MG63 (cell line): ENCODE measurements around the gene SYNJ2. TPM values are rescaled to one million over a fixed set of nuclear protein-coding genes. Genes with fewer than 3 reads are reported as not detected.

Experiments
- DNase-seq: peaks from one replicate; pipeline ENCODE4 v3.0.0-alpha.2; 2020
- H3K27me3 ChIP-seq: fragments of 250-450 bp; sonication (Bioruptor Pico); 2 replicates; pipeline ENCODE4 v1.5.1; 2020; ENCODE audit warnings: mild to moderate bottlenecking, moderate library complexity
- H3K36me3 ChIP-seq: fragments of 250-450 bp; sonication (Bioruptor Pico); 2 replicates; pipeline ENCODE4 v1.5.1; 2020; ENCODE audit warnings: mild to moderate bottlenecking, moderate library complexity
- H3K4me3 ChIP-seq: fragments of 250-450 bp; sonication (Bioruptor Pico); 2 replicates; pipeline ENCODE4 v1.5.1; 2020; ENCODE audit warnings: mild to moderate bottlenecking, moderate library complexity
- H3K9me3 ChIP-seq: fragments of 250-450 bp; sonication (Bioruptor Pico); 2 replicates; pipeline ENCODE4 v1.5.1; 2020; ENCODE audit warnings: mild to moderate bottlenecking, moderate library complexity
- total RNA-seq: library from RNA; depleted of rRNA; stranded (reverse); fragments of >200 nt; shearing (Covaris generic); gene quantifications from 2 replicates; pipeline ENCODE4 v1.2.3, GENCODE V29; 2014; ENCODE audit warnings: low replicate concordance

SYNJ2 gene
- total RNA-seq, 1 experiment from 2014 or later, result 35.5 TPM

DNA sequence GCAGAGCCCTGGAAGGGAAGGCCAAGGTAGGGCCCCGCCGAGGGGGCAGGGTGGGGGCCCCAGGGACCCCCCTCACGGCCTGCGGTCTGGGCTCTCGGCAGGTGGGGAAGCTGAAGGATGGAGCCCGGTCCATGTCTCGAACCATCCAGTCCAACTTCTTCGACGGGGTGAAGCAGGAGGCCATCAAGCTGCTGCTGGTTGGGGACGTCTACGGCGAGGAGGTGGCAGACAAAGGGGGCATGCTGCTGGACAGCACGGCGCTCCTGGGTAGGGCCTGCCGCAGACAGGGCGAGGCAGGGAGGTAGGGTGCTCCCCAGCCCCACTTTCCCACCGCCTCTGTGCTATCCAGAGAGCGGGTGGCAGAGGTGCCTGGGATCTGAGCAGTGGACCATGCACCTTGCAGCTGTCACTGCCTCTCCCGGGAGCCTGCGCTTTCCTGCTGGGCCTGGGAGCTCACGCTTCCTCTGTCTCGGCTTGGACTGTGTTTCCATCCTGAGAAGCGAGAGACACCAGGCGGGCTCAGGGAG, 83.1 kb downstream of the SYNJ2 start:
- H3K4me3 ChIP-seq, result no peak overlapping the region
- no peaks in the 10 kb centered on the region; the same call in 1 of the 2 replicates for H3K9me3 ChIP-seq
- H3K27me3 ChIP-seq, result no peaks in the 10 kb centered on the region
- no peak for DNase-seq
- peaks cover 74% of the 10 kb centered on the region for H3K36me3 ChIP-seq

GRCh38 chr6:158066136-158066781, 84.6 kb downstream of the SYNJ2 start:
- H3K36me3 ChIP-seq, result peaks cover 86% of the 10 kb centered on the region
- H3K9me3 ChIP-seq, result no peaks in the 10 kb centered on the region; the same call in 1 of the 2 replicates
- no peak overlapping the region for H3K4me3 ChIP-seq
- DNase-seq, result no peak
- H3K27me3 ChIP-seq, result no peaks in the 10 kb centered on the region

GRCh38 chr6:158067436-158068015, 85.9 kb downstream of the SYNJ2 start:
- Histone ChIP-seq H3K9me3 (no peaks in the 10 kb centered on the region; the same call in 1 of the 2 replicates), H3K4me3 (no peak overlapping the region), H3K27me3 (no peaks in the 10 kb centered on the region), H3K36me3 (peaks cover 86% of the 10 kb centered on the region)
- no peak for DNase-seq

DNA sequence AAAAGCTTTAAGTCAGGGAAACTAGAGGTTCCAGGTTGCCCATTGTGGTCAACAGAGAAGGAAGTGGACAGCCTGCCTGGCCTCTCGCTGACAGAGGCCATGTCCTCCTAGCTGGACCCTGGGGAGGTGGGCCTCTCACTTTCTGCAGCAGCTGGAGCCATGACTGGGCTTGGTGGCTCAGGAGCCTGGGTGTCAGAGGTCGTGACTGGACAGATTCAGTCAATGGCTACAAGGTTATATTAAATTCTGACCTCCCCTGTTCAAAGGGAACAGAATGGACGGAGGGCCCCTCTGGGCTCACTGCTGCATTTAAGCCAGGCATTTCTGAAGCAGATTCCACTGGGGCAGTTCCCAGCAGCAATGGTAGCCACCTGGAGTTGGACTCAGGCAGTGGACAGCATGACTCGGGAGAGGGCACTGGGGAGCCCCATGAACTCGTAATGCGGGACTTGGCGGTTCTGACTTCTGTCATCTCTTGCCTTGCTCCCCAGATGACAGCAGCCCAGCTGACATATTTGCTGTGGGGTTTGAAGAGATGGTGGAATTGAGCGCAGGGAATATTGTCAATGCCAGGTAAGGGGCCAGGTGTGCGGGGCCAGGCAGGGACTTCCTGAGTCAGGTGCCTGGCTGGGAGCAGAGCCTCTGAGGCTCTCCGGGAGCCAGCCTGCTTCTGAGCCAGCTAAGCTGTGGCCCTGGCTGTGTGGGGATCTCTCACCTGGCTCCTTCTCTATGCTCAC, 86.7 kb downstream of the SYNJ2 start:
- H3K36me3 ChIP-seq, result peaks cover 83% of the 10 kb centered on the region
- no peak overlapping the region for H3K4me3 ChIP-seq
- no peaks in the 10 kb centered on the region; the same call in 1 of the 2 replicates for H3K9me3 ChIP-seq
- DNase-seq, result no peak
- H3K27me3 ChIP-seq, result no peaks in the 10 kb centered on the region

GRCh38 chr6:158068893-158069799, 87.5 kb downstream of the SYNJ2 start:
- Histone ChIP-seq H3K27me3 (no peaks in the 10 kb centered on the region), H3K9me3 (no peaks in the 10 kb centered on the region; the same call in 1 of the 2 replicates), H3K36me3 (peaks cover 87% of the 10 kb centered on the region), H3K4me3 (no peak overlapping the region)
- peak; percentile 94 for DNase-seq

DNA sequence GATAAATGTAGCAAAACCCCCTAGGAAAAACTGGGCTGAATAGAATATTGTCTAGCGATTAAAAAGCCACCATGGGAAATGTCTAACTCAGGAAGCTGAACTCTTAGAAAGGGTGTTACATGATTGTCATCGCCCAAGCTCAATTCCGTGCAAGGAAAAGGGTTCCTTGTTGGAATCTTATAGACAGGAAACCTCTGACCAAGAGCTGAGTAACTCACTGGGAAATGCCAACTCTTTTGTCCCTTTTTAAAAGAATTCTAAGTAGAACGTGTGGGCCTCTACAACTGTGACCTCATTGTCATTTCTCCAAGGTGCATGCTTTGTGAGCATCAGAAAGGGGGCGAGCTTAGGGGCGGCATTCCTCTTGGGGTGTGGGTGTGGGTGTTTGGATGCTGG, 88.1 kb downstream of the SYNJ2 start:
- Histone ChIP-seq H3K36me3 (peaks cover 88% of the 10 kb centered on the region), H3K27me3 (no peaks in the 10 kb centered on the region), H3K4me3 (no peak overlapping the region), H3K9me3 (no peaks in the 10 kb centered on the region; the same call in 1 of the 2 replicates)
- DNase-seq, result no peak

GRCh38 chr6:158070513-158070912, 88.8 kb downstream of the SYNJ2 start:
- DNase-seq, result no peak
- H3K27me3 ChIP-seq, result no peaks in the 10 kb centered on the region
- no peaks in the 10 kb centered on the region; the same call in 1 of the 2 replicates for H3K9me3 ChIP-seq
- no peak overlapping the region for H3K4me3 ChIP-seq
- H3K36me3 ChIP-seq, result peaks cover 86% of the 10 kb centered on the region

DNA sequence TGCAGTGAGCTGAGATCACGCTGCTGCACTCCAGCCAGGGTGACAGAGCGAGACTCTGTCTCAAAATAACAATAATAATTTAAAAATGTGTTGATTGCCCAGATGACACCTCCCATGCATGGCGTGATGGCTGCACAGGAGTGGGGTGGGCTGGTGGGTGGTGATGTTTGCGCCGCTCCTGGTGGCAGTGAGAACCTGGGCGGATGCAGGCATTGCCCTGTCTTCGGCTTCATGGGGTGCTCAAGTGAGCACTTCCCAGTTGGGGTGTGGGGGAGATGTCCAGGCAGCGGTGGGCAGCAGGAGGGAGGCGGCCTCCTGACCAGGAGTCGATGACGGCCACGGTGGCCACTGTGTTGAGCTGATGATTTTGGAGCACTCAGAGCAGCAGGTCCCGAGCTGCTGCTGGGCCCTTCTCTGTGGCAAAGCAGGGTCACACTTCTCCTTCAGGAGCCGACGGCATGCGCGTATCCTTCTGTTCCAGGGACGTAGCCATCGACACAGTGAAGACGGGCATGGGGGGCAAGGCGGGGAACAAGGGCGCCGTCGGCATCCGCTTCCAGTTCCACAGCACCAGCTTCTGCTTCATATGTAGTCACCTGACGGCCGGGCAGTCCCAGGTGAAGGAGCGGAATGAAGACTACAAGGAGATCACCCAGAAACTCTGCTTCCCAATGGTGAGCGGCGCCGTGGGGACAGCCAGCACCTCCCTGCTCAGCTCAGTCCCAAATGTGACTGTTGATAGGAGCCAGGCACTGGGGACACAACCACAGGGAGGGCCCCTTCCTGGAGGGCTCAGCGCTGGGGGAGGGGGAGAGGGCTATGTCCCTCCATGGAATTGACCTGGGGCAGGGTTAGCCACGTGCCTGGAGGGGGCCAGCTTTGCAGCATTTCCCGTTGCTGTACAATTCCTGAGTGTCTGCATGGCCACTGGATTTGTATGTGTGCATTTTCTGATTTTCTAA, 89.7 kb downstream of the SYNJ2 start:
- no peak for DNase-seq
- no peaks in the 10 kb centered on the region for H3K27me3 ChIP-seq
- H3K36me3 ChIP-seq, result peaks cover 86% of the 10 kb centered on the region
- H3K9me3 ChIP-seq, result no peaks in the 10 kb centered on the region; the same call in 1 of the 2 replicates
- H3K4me3 ChIP-seq, result no peak overlapping the region

- Histone ChIP-seq H3K9me3 (no peaks in the 10 kb centered on the region; the same call in 1 of the 2 replicates), H3K36me3 (peaks cover 86% of the 10 kb centered on the region), H3K4me3 (no peak overlapping the region), H3K27me3 (no peaks in the 10 kb centered on the region)
- DNase-seq, result peak; percentile 67
Measured at GRCh38 chr6:158072083-158072721, 90.5 kb downstream of the SYNJ2 start.

DNA sequence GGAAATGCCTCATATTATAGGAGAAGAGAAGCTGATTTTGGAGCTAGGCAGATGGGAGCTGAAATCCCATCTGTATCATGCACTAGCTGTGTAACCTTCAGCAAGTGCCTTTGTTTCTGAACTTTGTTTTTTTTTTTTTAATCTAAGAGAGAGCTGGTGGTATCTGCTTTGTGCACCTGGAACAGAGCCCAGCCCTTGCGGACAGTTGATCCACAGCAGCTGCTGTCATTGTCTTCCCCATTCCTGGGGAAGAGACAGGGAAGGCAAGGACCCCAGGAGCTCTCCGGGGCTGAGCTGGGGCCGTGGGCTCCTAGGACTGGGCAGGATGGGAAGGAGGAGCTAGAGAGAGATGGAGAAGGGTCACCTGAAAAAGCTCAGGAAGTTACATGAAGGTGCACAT, 92.1 kb downstream of the SYNJ2 start:
- no peak overlapping the region for H3K4me3 ChIP-seq
- no peak for DNase-seq
- H3K9me3 ChIP-seq, result no peaks in the 10 kb centered on the region; the same call in 1 of the 2 replicates
- H3K36me3 ChIP-seq, result peaks cover 91% of the 10 kb centered on the region
- no peaks in the 10 kb centered on the region for H3K27me3 ChIP-seq

GRCh38 chr6:158076548-158076947, 94.9 kb downstream of the SYNJ2 start:
- no peaks in the 10 kb centered on the region for H3K27me3 ChIP-seq

DNA sequence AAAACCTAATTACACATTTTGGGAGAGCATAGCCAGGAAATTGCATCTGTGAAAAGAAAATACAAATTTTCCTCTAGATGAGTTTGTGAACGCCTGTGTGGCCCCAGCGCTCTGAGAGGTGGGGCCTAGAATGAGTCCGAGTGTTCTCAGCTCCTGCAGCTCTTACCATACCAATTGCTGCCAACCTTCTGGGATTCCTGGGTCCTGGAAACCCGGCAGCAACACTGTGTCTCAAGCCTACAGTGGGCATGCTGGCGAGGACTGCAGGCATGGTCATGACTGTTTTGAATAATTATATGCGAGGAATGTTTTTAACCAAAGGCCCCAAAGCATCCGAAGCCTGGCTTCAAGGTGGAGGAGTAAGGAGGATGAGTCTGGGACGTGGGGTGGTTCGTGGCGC, 96.0 kb downstream of the SYNJ2 start:
- Histone ChIP-seq H3K27me3 (no peaks in the 10 kb centered on the region), H3K36me3 (peaks cover 86% of the 10 kb centered on the region), H3K9me3 (no peaks in the 10 kb centered on the region), H3K4me3 (no peak overlapping the region)
- no peak for DNase-seq

More at GRCh38 chr6:158076548-158076947, 94.9 kb downstream of the SYNJ2 start:
- H3K4me3 ChIP-seq, result no peak overlapping the region
- H3K9me3 ChIP-seq, result no peaks in the 10 kb centered on the region
- DNase-seq, result no peak
- H3K36me3 ChIP-seq, result peaks cover 89% of the 10 kb centered on the region

DNA sequence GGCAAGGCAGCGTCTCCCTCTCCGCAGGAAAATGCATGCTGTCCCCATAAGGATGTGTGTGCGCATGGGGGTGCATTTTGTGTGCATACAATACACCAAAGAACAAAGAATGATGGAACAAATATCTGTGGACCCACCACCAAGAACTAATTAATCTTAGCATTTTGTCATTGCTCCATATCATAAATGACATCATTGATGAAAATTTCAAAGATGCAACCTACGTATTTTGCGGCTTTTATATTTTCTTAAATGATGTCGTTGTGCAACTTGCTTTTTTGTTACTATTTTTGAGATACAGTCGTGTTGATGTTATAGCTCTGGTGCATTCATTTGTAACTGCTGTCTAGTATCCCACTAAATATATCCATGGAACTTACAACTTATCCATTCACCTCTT, 96.7 kb downstream of the SYNJ2 start:
- Histone ChIP-seq H3K27me3 (no peaks in the 10 kb centered on the region), H3K36me3 (peaks cover 89% of the 10 kb centered on the region), H3K4me3 (no peak overlapping the region), H3K9me3 (no peaks in the 10 kb centered on the region)
- DNase-seq, result no peak

DNA sequence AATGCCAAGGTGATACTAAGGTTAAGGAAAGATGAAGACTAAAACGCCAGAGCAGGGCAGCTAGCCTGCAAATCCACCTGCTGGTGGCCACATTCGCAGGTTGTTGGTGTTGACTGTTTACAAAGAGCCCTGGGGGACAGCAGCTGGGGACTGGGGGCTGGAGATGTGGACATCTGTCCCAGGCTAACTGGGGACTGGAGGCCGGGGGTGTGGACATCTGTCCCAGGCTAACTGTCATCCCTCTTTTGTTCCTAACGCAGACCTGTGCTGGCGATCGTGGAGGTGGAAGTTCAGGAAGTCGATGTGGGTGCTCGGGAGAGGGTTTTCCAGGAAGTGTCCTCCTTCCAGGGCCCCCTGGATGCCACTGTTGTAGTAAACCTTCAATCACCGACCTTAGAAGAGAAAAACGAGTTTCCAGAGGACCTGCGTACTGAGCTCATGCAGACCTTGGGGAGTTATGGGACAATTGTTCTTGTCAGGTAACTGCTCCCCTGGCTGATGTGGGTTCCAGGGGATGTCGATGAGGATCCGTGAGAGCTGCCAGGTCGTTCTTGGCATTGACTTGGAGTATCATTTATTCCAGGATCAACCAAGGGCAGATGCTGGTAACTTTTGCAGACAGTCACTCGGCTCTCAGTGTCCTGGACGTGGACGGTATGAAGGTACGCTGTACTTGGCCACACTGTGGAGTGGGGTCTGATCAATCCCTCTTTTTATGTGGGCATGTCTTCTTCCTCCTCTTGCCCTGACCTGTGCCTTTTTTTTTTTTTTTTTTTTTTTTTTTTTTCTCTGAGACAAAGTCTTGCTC, 99.4 kb downstream of the SYNJ2 start:
- Histone ChIP-seq H3K36me3 (peaks cover 91% of the 10 kb centered on the region), H3K27me3 (no peaks in the 10 kb centered on the region), H3K9me3 (no peaks in the 10 kb centered on the region), H3K4me3 (no peak overlapping the region)
- DNase-seq, result no peak
